Measurements from ENCODE around the gene NFYC. TPM values are rescaled to one million over a fixed set of nuclear protein-coding genes. Genes with fewer than 3 reads are reported as not detected.

NFYC gene
- total RNA-seq, 2 donors from 2014 or later: 43.6 to 59.0 TPM

DNA sequence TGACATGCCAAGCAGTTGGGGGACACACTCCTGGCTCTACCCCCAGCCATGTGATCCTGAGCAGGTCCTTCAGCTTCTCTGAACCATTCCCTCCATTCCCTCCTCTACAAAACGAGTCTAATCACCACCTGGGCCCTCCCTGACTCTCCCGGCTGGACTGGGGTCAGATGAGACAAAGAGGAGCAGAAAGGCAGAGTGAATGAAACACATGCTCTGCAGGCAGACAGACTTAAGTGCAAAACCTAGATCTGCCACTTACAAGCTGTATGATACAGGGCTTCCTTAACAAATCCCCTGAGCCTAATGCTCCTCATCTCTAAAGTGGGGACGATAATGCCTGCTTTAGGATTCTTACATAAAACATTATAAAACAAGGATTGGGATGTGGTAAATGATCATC lies 43.3 kb upstream of the NFYC start:
- no peak for DNase-seq
- 77 to 80% methylated on average over 2 to 3 of the region's 3 CpGs for WGBS, 2 experiments (ENCODE audit: insufficient coverage in 1 of 2, insufficient read length in 1 of 2)
- H3K4me1 Mint-ChIP-seq: no peaks in the 10 kb centered on the region

DNA sequence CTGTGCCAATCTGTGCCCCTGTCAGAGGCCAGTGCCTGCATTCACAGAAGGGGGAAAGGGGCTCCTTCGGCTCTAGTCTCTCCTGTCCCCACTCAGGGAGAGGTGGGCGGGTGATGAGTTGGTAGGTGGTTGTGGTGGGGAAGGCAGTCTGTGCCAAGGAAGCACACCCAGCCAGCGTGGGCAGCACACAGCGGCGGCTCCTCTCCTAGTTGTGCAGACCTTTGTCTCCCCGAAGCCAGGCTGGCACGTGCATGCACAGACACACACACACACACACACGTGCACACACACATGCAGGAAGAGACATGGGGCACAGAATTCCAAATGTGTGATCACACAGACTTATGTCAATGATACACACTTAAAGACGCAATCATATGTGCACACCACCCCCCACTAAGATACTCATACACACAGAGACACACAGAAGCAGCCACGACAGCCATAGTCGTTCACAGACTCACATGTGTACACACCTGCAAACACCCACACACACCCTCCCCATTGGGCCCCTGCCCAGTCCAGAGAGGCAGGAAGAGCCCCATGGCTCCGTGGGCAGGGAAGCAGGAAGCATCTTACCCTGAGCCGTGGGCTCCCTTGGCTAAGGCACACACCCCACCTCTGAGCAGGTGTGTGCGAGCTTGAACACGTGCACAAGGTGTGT lies 42.4 kb upstream of the NFYC start:
- no peak overlapping the region for H3K27ac Mint-ChIP-seq
- H3K4me1 Mint-ChIP-seq: no peaks in the 10 kb centered on the region
- Histone ChIP-seq H3K4me3 (ENCODE audit: low read length) (no peak overlapping the region), H3K9me3 (ENCODE audit: control insufficient read depth, low read length) (no peaks in the 10 kb centered on the region), H3K4me1 (ENCODE audit: control insufficient read depth, insufficient read depth, low read length) (no peaks in the 10 kb centered on the region), H3K9ac (ENCODE audit: extremely low read depth, low read length, poor library complexity, severe bottlenecking) (no peak overlapping the region), H3K27ac (ENCODE audit: low read depth, low read length) (no peak overlapping the region), H3K27me3 (ENCODE audit: control insufficient read depth, insufficient read depth, low read length, poor library complexity, severe bottlenecking) (no peaks in the 10 kb centered on the region), H3K36me3 (ENCODE audit: control insufficient read depth, insufficient read depth, low read length) (no peaks in the 10 kb centered on the region)
- no peak for TF ChIP-seq CTCF (conservative IDR thresholded peaks at IDR 0.05)
- no peaks in the 10 kb centered on the region for H3K27me3 Mint-ChIP-seq (ENCODE audit: insufficient read depth)
- H3K9me3 Mint-ChIP-seq: no peaks in the 10 kb centered on the region
- 92 to 100% methylated on average over 1 to 15 of the region's 15 CpGs for WGBS, 2 experiments (ENCODE audit: insufficient coverage in 1 of 2, insufficient read length in 1 of 2)
- H3K36me3 Mint-ChIP-seq (ENCODE audit: low read depth): no peaks in the 10 kb centered on the region
- DNase-seq: no peak
- H3K4me3 Mint-ChIP-seq: no peak overlapping the region

More for the DNA sequence above, 43.3 kb upstream of the NFYC start:
- Mint-ChIP-seq H3K36me3 (ENCODE audit: low read depth) (no peaks in the 10 kb centered on the region), H3K27ac (no peak overlapping the region), H3K27me3 (ENCODE audit: insufficient read depth) (no peaks in the 10 kb centered on the region), H3K9me3 (no peaks in the 10 kb centered on the region), H3K4me3 (no peak overlapping the region)
- no peak for TF ChIP-seq CTCF (conservative IDR thresholded peaks at IDR 0.05)
- Histone ChIP-seq H3K9ac (ENCODE audit: extremely low read depth, low read length, poor library complexity, severe bottlenecking) (no peak overlapping the region), H3K4me1 (ENCODE audit: control insufficient read depth, insufficient read depth, low read length) (no peaks in the 10 kb centered on the region), H3K36me3 (ENCODE audit: control insufficient read depth, insufficient read depth, low read length) (no peaks in the 10 kb centered on the region), H3K27ac (ENCODE audit: low read depth, low read length) (no peak overlapping the region), H3K27me3 (ENCODE audit: control insufficient read depth, insufficient read depth, low read length, poor library complexity, severe bottlenecking) (no peaks in the 10 kb centered on the region), H3K9me3 (ENCODE audit: control insufficient read depth, low read length) (no peaks in the 10 kb centered on the region), H3K4me3 (ENCODE audit: low read length) (no peak overlapping the region)

DNA sequence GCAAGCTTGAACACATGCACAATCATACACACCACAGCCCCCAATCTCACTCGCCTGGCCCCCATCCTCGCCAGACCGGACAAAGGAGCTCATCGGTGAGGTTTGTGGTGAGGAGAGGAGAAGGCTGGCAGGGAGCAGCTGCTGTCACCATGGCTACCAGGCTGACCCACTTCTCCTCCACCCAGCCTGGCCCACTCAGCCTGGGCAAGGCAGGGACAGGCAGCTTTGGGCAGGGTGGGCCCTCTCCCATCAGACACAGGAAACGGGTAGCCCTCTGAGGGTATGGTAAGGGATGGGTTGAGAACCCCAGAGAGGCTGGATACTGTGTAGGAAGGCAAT lies 41.9 kb upstream of the NFYC start:
- Histone ChIP-seq H3K4me1 (ENCODE audit: control insufficient read depth, insufficient read depth, low read length) (no peaks in the 10 kb centered on the region), H3K4me3 (ENCODE audit: low read length) (no peak overlapping the region), H3K27ac (ENCODE audit: low read depth, low read length) (no peak overlapping the region), H3K36me3 (ENCODE audit: control insufficient read depth, insufficient read depth, low read length) (no peaks in the 10 kb centered on the region), H3K9ac (ENCODE audit: extremely low read depth, low read length, poor library complexity, severe bottlenecking) (no peak overlapping the region), H3K27me3 (ENCODE audit: control insufficient read depth, insufficient read depth, low read length, poor library complexity, severe bottlenecking) (no peaks in the 10 kb centered on the region), H3K9me3 (ENCODE audit: control insufficient read depth, low read length) (no peaks in the 10 kb centered on the region)
- Mint-ChIP-seq H3K27ac (no peak overlapping the region), H3K4me1 (peaks cover 4% of the 10 kb centered on the region), H3K36me3 (ENCODE audit: low read depth) (no peaks in the 10 kb centered on the region), H3K27me3 (ENCODE audit: insufficient read depth) (peaks cover under 1% of the 10 kb centered on the region), H3K9me3 (no peaks in the 10 kb centered on the region), H3K4me3 (no peak overlapping the region)
- no peak for TF ChIP-seq CTCF (conservative IDR thresholded peaks at IDR 0.05)
- WGBS, 2 experiments (ENCODE audit: insufficient coverage in 1 of 2, insufficient read length in 1 of 2): 88% methylated on average over 4 of the region's 5 CpGs; no CpG with 5 or more reads in 1 of the 2 experiments
- DNase-seq: no peak
